SK-N-SH (cell line): ENCODE data around the gene DHRS9. TPM values are rescaled to one million over a fixed set of nuclear protein-coding genes. Genes with fewer than 3 reads are reported as not detected.

Experiments used
- CTCF ChIA-PET: fragments of 300-600, 350-600 bp; formaldehyde crosslinking; extraction: SDS; loops from one replicate; lab custom pipeline; 2021; lab: Yijun Ruan, JAX
- POLR2A ChIA-PET: fragments of 350-600 bp; sonication (Branson Sonifier 250); formaldehyde crosslinking; extraction: SDS; loops from one replicate; lab custom pipeline; 2020; ENCODE audit warnings: antibody characterized with exemption, inconsistent platforms; lab: Yijun Ruan, JAX
- DNase-seq: peaks from one replicate; pipeline ENCODE4 v3.0.0; 2012
- H2AFZ ChIP-seq: fragments of 200-600 bp; sonication (generic); 2 replicates; pipeline ENCODE4 v1.8.1; 2016; ENCODE audit warnings: antibody characterized with exemption, mild to moderate bottlenecking, low read depth
- H3F3A ChIP-seq: fragments of 200-600 bp; sonication (generic); replicated peaks from 2 replicates; pipeline ENCODE3; 2016; ENCODE audit warnings: antibody characterized with exemption, mild to moderate bottlenecking; ENCODE audit not compliant: insufficient read depth
- H3K27ac ChIP-seq, 2 experiments: fragments of 200-500 bp in 1 of 2; fragments of 200-600 bp in 1 of 2; sonication (Bioruptor generic) in 1 of 2; sonication (generic), shearing (Covaris generic) in 1 of 2; 2 replicates each; pipeline versions ENCODE4 v1.5.1 to v1.6.1; 2014 to 2016; ENCODE audit warnings: low read depth in 2 of 2, inconsistent platforms in 1 of 2, low read length in 1 of 2, mild to moderate bottlenecking in 1 of 2, mixed read lengths in 1 of 2
- H3K27me3 ChIP-seq: fragments of 200-600 bp; sonication (generic), shearing (Covaris generic); 2 replicates; pipeline ENCODE4 v1.6.1; 2016; ENCODE audit warnings: mixed run types; ENCODE audit not compliant: insufficient read depth
- H3K36me3 ChIP-seq, 2 experiments: fragments of 200-500 bp in 1 of 2; fragments of 200-600 bp in 1 of 2; sonication (Bioruptor generic) in 1 of 2; sonication (generic) in 1 of 2; replicated peaks in 1 of 2; 2 replicates each; pipeline versions ENCODE3 to v1.5.1; 2014 to 2016; ENCODE audit warnings: low read length in 1 of 2, mild to moderate bottlenecking in 1 of 2; ENCODE audit not compliant: insufficient read depth in 2 of 2, control insufficient read depth in 1 of 2
- H3K4me1 ChIP-seq, 2 experiments: fragments of 200-500 bp in 1 of 2; fragments of 200-600 bp in 1 of 2; sonication (Bioruptor generic) in 1 of 2; sonication (generic), shearing (Covaris generic) in 1 of 2; 2 replicates each; pipeline versions ENCODE4 v1.5.1 to v1.6.1; 2014 to 2016; ENCODE audit warnings: low read depth in 1 of 2, low read length in 1 of 2, mixed run types in 1 of 2; ENCODE audit not compliant: insufficient read depth in 2 of 2, control insufficient read depth in 1 of 2
- H3K4me2 ChIP-seq: fragments of 200-600 bp; sonication (generic), shearing (Covaris generic); 2 replicates; pipeline ENCODE4 v1.6.1; 2017; ENCODE audit warnings: mixed run types
- H3K4me3 ChIP-seq, 2 experiments: fragments of 200-500 bp in 1 of 2; fragments of 200-600 bp in 1 of 2; sonication (Bioruptor generic) in 1 of 2; sonication (generic), shearing (Covaris generic) in 1 of 2; 2 replicates each; pipeline versions ENCODE4 v1.5.1 to v1.8.1; 2014 to 2016; ENCODE audit warnings: low read depth in 2 of 2, inconsistent platforms in 1 of 2, low read length in 1 of 2, mild to moderate bottlenecking in 1 of 2, mixed read lengths in 1 of 2, moderate library complexity in 1 of 2
- H3K79me2 ChIP-seq: fragments of 200-600 bp; sonication (generic); 2 replicates; pipeline ENCODE4 v1.8.1; 2017; ENCODE audit warnings: mild to moderate bottlenecking; ENCODE audit not compliant: insufficient read depth
- H3K9ac ChIP-seq: fragments of 200-600 bp; sonication (generic); 2 replicates; pipeline ENCODE4 v1.6.1; 2017; ENCODE audit warnings: mixed run types
- H3K9me2 ChIP-seq: fragments of 200-600 bp; sonication (generic); 2 replicates; pipeline ENCODE4 v1.6.1; 2017; ENCODE audit warnings: mixed run types
- H3K9me3 ChIP-seq: fragments of 200-600 bp; sonication (generic); 2 replicates; pipeline ENCODE4 v1.6.1; 2017; ENCODE audit warnings: mixed run types, mild to moderate bottlenecking, moderate library complexity
- H4K20me1 ChIP-seq: fragments of 200-600 bp; sonication (generic); 2 replicates; pipeline ENCODE4 v1.6.1; 2017; ENCODE audit warnings: mild to moderate bottlenecking, mixed run types; ENCODE audit not compliant: insufficient read depth
- ELF1 ChIP-seq: IDR thresholded peaks from 2 replicates; pipeline ENCODE4 v1.4.0; 2012
- FOSL2 ChIP-seq: IDR thresholded peaks from 2 replicates; pipeline ENCODE4 v1.4.0; 2012; ENCODE audit warnings: low read depth, mild to moderate bottlenecking, moderate library complexity, borderline replicate concordance
- FOXJ3 ChIP-seq: sonication (generic); formaldehyde crosslinking; IDR thresholded peaks from 2 replicates; pipeline ENCODE4 v1.5.1; 2020; ENCODE audit warnings: mild to moderate bottlenecking, missing genetic modification reagents
- FOXM1 ChIP-seq: IDR thresholded peaks from 2 replicates; pipeline ENCODE4 v1.4.0; 2012; ENCODE audit warnings: low read depth, mild to moderate bottlenecking
- GATA2 ChIP-seq: sonication (generic); formaldehyde crosslinking; IDR thresholded peaks from 2 replicates; pipeline ENCODE4 v1.5.0; 2020; ENCODE audit warnings: mild to moderate bottlenecking, missing genetic modification reagents
- MAX ChIP-seq: IDR thresholded peaks from 2 replicates; pipeline ENCODE4 v1.4.0; 2012; ENCODE audit warnings: low read depth
- MXI1 ChIP-seq: IDR thresholded peaks from 2 replicates; pipeline ENCODE4 v1.6.1; 2012; ENCODE audit warnings: mild to moderate bottlenecking, low read depth, low read length, improper control_type of control experiment
- NFIC ChIP-seq: IDR thresholded peaks from 2 replicates; pipeline ENCODE4 v1.4.0; 2012; ENCODE audit warnings: borderline replicate concordance
- NRF1 ChIP-seq: IDR thresholded peaks from 2 replicates; pipeline ENCODE4 v1.6.1; 2012; ENCODE audit warnings: low read depth, mild to moderate bottlenecking, low read length
- PBX3 ChIP-seq: IDR thresholded peaks from 2 replicates; pipeline ENCODE4; 2012
- POLR2AphosphoS5 ChIP-seq: IDR thresholded peaks from 2 replicates; pipeline ENCODE4 v1.6.1; 2012; ENCODE audit warnings: low read depth, low read length
- RCOR1 ChIP-seq: fragments of 150-350 bp; IDR thresholded peaks from 2 replicates; pipeline ENCODE4 v1.6.1; 2017; ENCODE audit warnings: antibody characterized with exemption, low read length
- REST ChIP-seq: IDR thresholded peaks from 2 replicates; pipeline ENCODE4 v1.6.1; 2012; ENCODE audit warnings: mild to moderate bottlenecking, low read depth, low read length, moderate library complexity
- RXRA ChIP-seq: IDR thresholded peaks from 2 replicates; pipeline ENCODE4 v1.4.0; 2012; ENCODE audit warnings: low read depth, mild to moderate bottlenecking, borderline replicate concordance
- SIN3A ChIP-seq: IDR thresholded peaks from 2 replicates; pipeline ENCODE4 v1.6.1; 2012; ENCODE audit warnings: low read depth, mild to moderate bottlenecking, low read length, moderate library complexity, borderline replicate concordance
- TAF1 ChIP-seq: IDR thresholded peaks from 2 replicates; pipeline ENCODE4 v1.6.1; 2012; ENCODE audit warnings: low read depth, mild to moderate bottlenecking, low read length, moderate library complexity, borderline replicate concordance
- TCF12 ChIP-seq: IDR thresholded peaks from 2 replicates; pipeline ENCODE4 v1.4.0; 2012
- USF1 ChIP-seq: IDR thresholded peaks from 2 replicates; pipeline ENCODE4 v1.4.0; 2012; ENCODE audit warnings: low read depth, borderline replicate concordance
- WGBS: methylation state at CpG from one replicate; pipeline ENCODE4 v1.1.6; 2017; ENCODE audit warnings: low lambda C conversion rate; 5-methylcytosine and 5-hydroxymethylcytosine counted together
- polyA plus RNA-seq, 3 experiments: library from polyadenylated mRNA; depleted of rRNA; stranded (reverse); fragments of >200 nt; gene quantifications; 2 replicates each; pipeline ENCODE4 v1.2.3, GENCODE V29; 2012
- TF ChIP-seq, protein P1 (sequence below): fragments of 150-350 bp; IDR thresholded peaks from 2 replicates; pipeline ENCODE4 v1.6.1; 2017; ENCODE audit warnings: antibody characterized with exemption, low read length, low read depth, borderline replicate concordance
- TF ChIP-seq, protein P2 (sequence below): fragments of 150-350 bp; IDR thresholded peaks from 2 replicates; pipeline ENCODE4 v1.6.1; 2016; ENCODE audit warnings: mild to moderate bottlenecking, low read depth, low read length

The DHRS9 gene
- polyA plus RNA-seq, 1 of the 3 experiments (the other 2 are of a cell fraction): not detected

DNA sequence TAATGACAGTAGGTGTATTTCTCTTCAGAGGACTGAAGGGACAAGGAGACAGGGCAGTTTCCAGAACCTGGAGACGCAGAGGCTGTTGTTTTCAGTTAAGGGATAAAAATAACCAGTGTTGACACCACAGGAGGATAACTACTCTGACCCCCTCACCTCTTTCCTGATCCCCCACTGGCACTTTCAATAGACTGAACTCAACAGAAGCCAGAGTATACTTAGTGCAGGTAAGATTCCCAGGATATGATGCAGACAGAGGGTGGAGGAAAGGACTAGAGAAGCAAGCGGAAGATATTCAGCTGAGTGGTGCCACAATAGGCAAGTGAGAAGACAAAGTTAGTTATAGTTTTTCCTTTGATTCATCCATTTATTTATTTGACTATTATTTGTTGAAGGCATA lies 19.8 kb downstream of the DHRS9 start:
- TF ChIP-seq TCF12 (no peak), RCOR1 (no peak), TAF1 (no peak), NFIC (no peak), SIN3A (no peak), MAX (no peak), FOSL2 (no peak), REST (no peak), MXI1 (no peak)
- Histone ChIP-seq H3K27me3 (no peaks in the 10 kb centered on the region), H3K9ac (no peak overlapping the region), H3K4me1 (no peaks in the 10 kb centered on the region), H3K27ac (no peak overlapping the region), H3K36me3 (no peaks in the 10 kb centered on the region), H4K20me1 (no peaks in the 10 kb centered on the region), H3F3A (no peaks in the 10 kb centered on the region), H2AFZ (no peak overlapping the region), H3K4me3 (no peak overlapping the region), H3K9me2 (no peaks in the 10 kb centered on the region), H3K4me2 (no peak overlapping the region), H3K79me2 (no peaks in the 10 kb centered on the region), H3K9me3 (no peaks in the 10 kb centered on the region)
- no peak for DNase-seq
- CTCF ChIA-PET: interaction anchor here (1.1 to 1.6 kb wide), 2 partner anchors 10 to 21 kb away, joined by 4 to 8 read pairs; no protein-coding TSS in a partner anchor
- WGBS: 68% methylated on average over 2 of the region's 2 CpGs
- POLR2A ChIA-PET: no interaction called here

DNA sequence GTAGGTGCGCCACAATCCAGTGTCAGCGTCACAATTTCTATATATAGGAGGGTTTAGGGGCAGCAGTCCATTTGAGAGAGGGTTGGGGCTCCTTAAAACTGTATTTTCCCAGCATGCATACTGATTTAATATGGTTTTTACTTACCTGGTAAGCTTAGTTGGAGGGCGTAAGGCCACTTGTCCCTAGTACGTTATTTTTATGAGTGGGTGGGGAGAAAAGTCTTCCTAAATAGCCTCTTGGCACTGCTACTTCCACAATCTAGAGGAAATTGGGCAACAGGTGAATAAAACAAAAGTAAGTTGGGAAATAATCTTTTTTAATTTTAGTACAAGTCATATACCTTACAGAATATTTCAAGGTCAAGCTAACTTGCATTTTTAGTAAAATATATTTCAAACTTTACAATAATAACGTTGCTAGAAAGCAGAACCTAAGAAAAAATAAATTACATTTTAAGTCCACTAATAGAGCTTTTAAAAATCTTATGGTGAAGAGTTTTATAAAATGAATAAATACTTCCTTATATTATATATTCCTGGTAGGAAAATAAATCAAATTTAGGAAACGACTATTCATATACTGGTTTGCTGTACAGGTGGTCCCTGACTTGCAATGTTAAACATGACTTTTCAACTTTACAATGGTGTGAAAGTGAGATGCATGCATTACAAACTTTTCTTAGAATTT lies 20.9 kb downstream of the DHRS9 start:
- H3K79me2 ChIP-seq: no peaks in the 10 kb centered on the region
- no peaks in the 10 kb centered on the region for H3K36me3 ChIP-seq
- H3F3A ChIP-seq: no peaks in the 10 kb centered on the region
- 43% methylated on average over 6 of the region's 6 CpGs for WGBS
- no peak for DNase-seq
- no peak overlapping the region for H3K9ac ChIP-seq
- ChIA-PET POLR2A (no interaction called here), CTCF (interaction anchor here (1.1 to 1.6 kb wide), 3 partner anchors 9 to 42 kb away, joined by 4 to 8 read pairs (median 7); no protein-coding TSS in a partner anchor)
- H3K27me3 ChIP-seq: no peaks in the 10 kb centered on the region
- H3K4me1 ChIP-seq: no peaks in the 10 kb centered on the region
- H4K20me1 ChIP-seq: no peaks in the 10 kb centered on the region
- no peaks in the 10 kb centered on the region for H3K9me2 ChIP-seq
- no peak overlapping the region for H2AFZ ChIP-seq
- no peak overlapping the region for H3K4me2 ChIP-seq
- H3K4me3 ChIP-seq: no peak overlapping the region
- no peaks in the 10 kb centered on the region for H3K9me3 ChIP-seq
- H3K27ac ChIP-seq: no peak overlapping the region
- TF ChIP-seq FOXJ3 (CRISPR knock-in tag): no peak
- no peak for TF ChIP-seq PBX3
- TF ChIP-seq, protein P1, sequence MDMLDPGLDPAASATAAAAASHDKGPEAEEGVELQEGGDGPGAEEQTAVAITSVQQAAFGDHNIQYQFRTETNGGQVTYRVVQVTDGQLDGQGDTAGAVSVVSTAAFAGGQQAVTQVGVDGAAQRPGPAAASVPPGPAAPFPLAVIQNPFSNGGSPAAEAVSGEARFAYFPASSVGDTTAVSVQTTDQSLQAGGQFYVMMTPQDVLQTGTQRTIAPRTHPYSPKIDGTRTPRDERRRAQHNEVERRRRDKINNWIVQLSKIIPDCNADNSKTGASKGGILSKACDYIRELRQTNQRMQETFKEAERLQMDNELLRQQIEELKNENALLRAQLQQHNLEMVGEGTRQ: no peak
- no peak for TF ChIP-seq GATA2 (CRISPR knock-in tag)
- TF ChIP-seq RXRA: no peak
- no peak for TF ChIP-seq USF1
- no peak for TF ChIP-seq NRF1
- no peak for TF ChIP-seq POLR2AphosphoS5
- TF ChIP-seq ELF1: no peak
- no peak for TF ChIP-seq FOXM1
- TF ChIP-seq, protein P2, sequence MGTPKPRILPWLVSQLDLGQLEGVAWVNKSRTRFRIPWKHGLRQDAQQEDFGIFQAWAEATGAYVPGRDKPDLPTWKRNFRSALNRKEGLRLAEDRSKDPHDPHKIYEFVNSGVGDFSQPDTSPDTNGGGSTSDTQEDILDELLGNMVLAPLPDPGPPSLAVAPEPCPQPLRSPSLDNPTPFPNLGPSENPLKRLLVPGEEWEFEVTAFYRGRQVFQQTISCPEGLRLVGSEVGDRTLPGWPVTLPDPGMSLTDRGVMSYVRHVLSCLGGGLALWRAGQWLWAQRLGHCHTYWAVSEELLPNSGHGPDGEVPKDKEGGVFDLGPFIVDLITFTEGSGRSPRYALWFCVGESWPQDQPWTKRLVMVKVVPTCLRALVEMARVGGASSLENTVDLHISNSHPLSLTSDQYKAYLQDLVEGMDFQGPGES: no peak
